CD4-positive, alpha-beta T cell treated with Interleukin-15 for 1 hour (primary cell): ENCODE results near the gene LAG3.
A peak's percentile ranks its signal among the peaks of the same experiment; 100 is the strongest.

Source experiments
- DNase-seq: peaks from one replicate; pipeline ENCODE4 v3.0.0-alpha.2; 2020

LAG3 gene

GRCh38 chr12:6772726-6773589, 638 bp downstream of the LAG3 start:
- DNase-seq, result no peak

- no peak for DNase-seq
Observed at GRCh38 chr12:6773590-6774351, 1.5 kb downstream of the LAG3 start.

- peak; percentile 62 for DNase-seq
Observed at GRCh38 chr12:6774499-6775062, 2.3 kb downstream of the LAG3 start.

- DNase-seq, result no peak
Observed at GRCh38 chr12:6775185-6776174, 3.2 kb downstream of the LAG3 start.

GRCh38 chr12:6777386-6777785, 5.1 kb downstream of the LAG3 start:
- no peak for DNase-seq

- no peak for DNase-seq
Observed at GRCh38 chr12:6778217-6778573, 5.9 kb downstream of the LAG3 start.

GRCh38 chr12:6778574-6779550, 6.5 kb downstream of the LAG3 start:
- DNase-seq, result peak; percentile 86

- DNase-seq, result no peak
Observed at GRCh38 chr12:6779708-6780432, 7.5 kb downstream of the LAG3 start.

- no peak for DNase-seq
Observed at GRCh38 chr12:6780573-6780972, 8.3 kb downstream of the LAG3 start.

- no peak for DNase-seq
Observed at GRCh38 chr12:6782119-6782518, 9.8 kb downstream of the LAG3 start.

- DNase-seq, result no peak
Observed at GRCh38 chr12:6782850-6783566, 10.7 kb downstream of the LAG3 start.

GRCh38 chr12:6783828-6784227, 11.5 kb downstream of the LAG3 start:
- DNase-seq, result no peak

- DNase-seq, result no peak
Observed at GRCh38 chr12:6784296-6784695, 12.0 kb downstream of the LAG3 start.

- no peak for DNase-seq
Observed at GRCh38 chr12:6784761-6785160, 12.4 kb downstream of the LAG3 start.

GRCh38 chr12:6786416-6787094, 14.2 kb downstream of the LAG3 start:
- peak; percentile 38 for DNase-seq

GRCh38 chr12:6787309-6787708, 15.0 kb downstream of the LAG3 start:
- no peak for DNase-seq

- peak; percentile 77 for DNase-seq
Observed at GRCh38 chr12:6788972-6789924, 16.9 kb downstream of the LAG3 start, which contains the start of gene CD4. Gene CD4, plus strand, starts transcription at chr12:6789528. Its CDS starts 10,611 bp downstream, at chr12:6800139.
